Measurements from ENCODE around the gene VPS18. TPM values are rescaled to one million over a fixed set of nuclear protein-coding genes. Genes with fewer than 3 reads are reported as not detected.
A peak's percentile ranks its signal among the peaks of the same experiment; 100 is the strongest.

Gene VPS18
- total RNA-seq, 1 experiment from 2014 or later = 13.2 TPM

GRCh38 chr15:40952301-40952900, 58.2 kb downstream of the VPS18 start:
- no TSS peak for BruUV-seq (replicated peaks)
- intact Hi-C loops (cut with micrococcal nuclease) = loop anchor here (5.0 kb wide), 1 partner anchor 380 kb away; the partner anchor contains the start of genes NUSAP1 and OIP5

GRCh38 chr15:40952901-40953712, 58.9 kb downstream of the VPS18 start, which contains the start of gene CHAC1:
Gene CHAC1, plus strand, starts transcription at chr15:40953471. Its CDS starts 113 bp downstream, at chr15:40953584.
- H3K9me3 Mint-ChIP-seq (ENCODE audit: unreplicated experiment) = no peaks in the 10 kb centered on the region
- H3K36me3 Mint-ChIP-seq (ENCODE audit: insufficient read depth, unreplicated experiment) = peaks cover 19% of the 10 kb centered on the region
- ChIA-PET CTCF (interaction anchor here (0.6 to 7.2 kb wide), 5 partner anchors 12 to 253 kb away, joined by 3 to 59 read pairs (median 4); no protein-coding TSS in a partner anchor), POLR2A (interaction anchor here (0.7 to 1.5 kb wide), 6 partner anchors 11 to 388 kb away, joined by 3 to 11 read pairs (median 3); partner anchors contain the start of genes CCDC32 and DLL4)
- BruUV-seq (replicated peaks) = no TSS peak
- peaks cover 25% of the 10 kb centered on the region for H3K4me1 Mint-ChIP-seq (ENCODE audit: insufficient read depth, unreplicated experiment)
- peak; percentile 98 for DNase-seq (ENCODE audit: unreplicated experiment)
- intact Hi-C loops (cut with micrococcal nuclease) = loop anchor here (1.0 to 5.0 kb wide), 2 partner anchors 49 to 379 kb away; partner anchors contain the start of genes NUSAP1 and OIP5
- peak within 1 kb of the TSS; percentile 83 for H3K27ac Mint-ChIP-seq (ENCODE audit: low read depth, unreplicated experiment)
- TF ChIP-seq CTCF (IDR thresholded peaks at IDR 0.05; ENCODE audit: unreplicated experiment) = no peak
- peak within 1 kb of the TSS; percentile 87 for H3K4me3 Mint-ChIP-seq (ENCODE audit: unreplicated experiment)
- no peaks in the 10 kb centered on the region for H3K27me3 Mint-ChIP-seq (ENCODE audit: insufficient read depth, unreplicated experiment)

More at GRCh38 chr15:40952301-40952900, 58.2 kb downstream of the VPS18 start:
- ChIA-PET CTCF (interaction anchor here (0.6 to 7.2 kb wide), 6 partner anchors 11 to 186 kb away, joined by 3 to 59 read pairs (median 4); no protein-coding TSS in a partner anchor), POLR2A (interaction anchor here (1.2 to 1.5 kb wide), 2 partner anchors 10 to 72 kb away, joined by 3 to 11 read pairs; no protein-coding TSS in a partner anchor)
- no peak for TF ChIP-seq CTCF (IDR thresholded peaks at IDR 0.05; ENCODE audit: unreplicated experiment)
- H3K4me3 Mint-ChIP-seq (ENCODE audit: unreplicated experiment) = peak overlapping the region; percentile 87
- H3K27me3 Mint-ChIP-seq (ENCODE audit: insufficient read depth, unreplicated experiment) = no peaks in the 10 kb centered on the region
- peaks cover 19% of the 10 kb centered on the region for H3K36me3 Mint-ChIP-seq (ENCODE audit: insufficient read depth, unreplicated experiment)
- no peaks in the 10 kb centered on the region for H3K9me3 Mint-ChIP-seq (ENCODE audit: unreplicated experiment)
- DNase-seq (ENCODE audit: unreplicated experiment) = no peak
- H3K27ac Mint-ChIP-seq (ENCODE audit: low read depth, unreplicated experiment) = peak overlapping the region; percentile 83
- H3K4me1 Mint-ChIP-seq (ENCODE audit: insufficient read depth, unreplicated experiment) = peaks cover 23% of the 10 kb centered on the region

Other genes with a start within 250 kb of the VPS18 start
- 6.1 and 7.1 TPM in 2 replicates for gene RAD51, start 199.3 kb upstream of the VPS18 start, total RNA-seq (2022)
- gene RMDN3, start 139.2 kb upstream of the VPS18 start, total RNA-seq (2022) = 31.8 and 36.1 TPM in 2 replicates
- 7.2 and 8.2 TPM in 2 replicates for gene GCHFR, start 130.4 kb upstream of the VPS18 start, total RNA-seq (2022)
- 0.26 and 0.52 TPM in 2 replicates for gene C15orf62, start 124.5 kb upstream of the VPS18 start, total RNA-seq (2022)
- 19.2 and 19.9 TPM in 2 replicates for gene ZFYVE19, start 87.4 kb upstream of the VPS18 start, total RNA-seq (2022)
- 55.1 and 58.1 TPM in 2 replicates for gene DNAJC17, start 87.0 kb upstream of the VPS18 start, total RNA-seq (2022)
- gene PPP1R14D, start 65.7 kb upstream of the VPS18 start, total RNA-seq (2022) = not detected in 2 replicates
- 57.9 and 68.6 TPM in 2 replicates for gene SPINT1, start 50.4 kb upstream of the VPS18 start, total RNA-seq (2022)
- gene RHOV, start 20.2 kb upstream of the VPS18 start, total RNA-seq (2022) = 1.2 and 1.7 TPM in 2 replicates
- 0.10 TPM in 1 of 2 replicates, not detected in the other for gene DLL4, start 34.9 kb downstream of the VPS18 start, total RNA-seq (2022)
- gene CHAC1, start 59.0 kb downstream of the VPS18 start, total RNA-seq (2022) = 35.5 and 49.4 TPM in 2 replicates
- gene INO80, start 221.8 kb downstream of the VPS18 start, total RNA-seq (2022) = 32.3 and 33.8 TPM in 2 replicates

All from MCF 10A (cell line).